ENCODE results near the gene AATK.

The AATK gene

GRCh38 chr17:81179861-81180260 is 13.8 kb upstream of the AATK start:
- no peak for DNase-seq

GRCh38 chr17:81179220-81179619 is 13.2 kb upstream of the AATK start:
- DNase-seq = no peak

GRCh38 chr17:81178136-81179091 is 12.4 kb upstream of the AATK start:
- no peak for DNase-seq

- no peak for DNase-seq
Measured at GRCh38 chr17:81176666-81177065, 10.6 kb upstream of the AATK start.

GRCh38 chr17:81173762-81174155 is 7.7 kb upstream of the AATK start:
- DNase-seq = no peak

- DNase-seq = no peak
Measured at GRCh38 chr17:81173052-81173761, 7.2 kb upstream of the AATK start.

- no peak for DNase-seq
Measured at GRCh38 chr17:81171941-81172340, 5.9 kb upstream of the AATK start.

- no peak for DNase-seq
Measured at GRCh38 chr17:81170727-81171494, 4.9 kb upstream of the AATK start.

- no peak for DNase-seq
Measured at GRCh38 chr17:81169870-81170309, 3.9 kb upstream of the AATK start.

- DNase-seq = no peak
Measured at GRCh38 chr17:81167638-81168037, 1.6 kb upstream of the AATK start.

GRCh38 chr17:81167194-81167524 is 1.1 kb upstream of the AATK start:
- no peak for DNase-seq

- peak in 1 of 2 experiments; percentile 19 for DNase-seq
Measured at GRCh38 chr17:81165246-81166032, 582 bp downstream of the AATK start, which contains the start of gene PVALEF. TSS of gene PVALEF (plus strand) at chr17:81165507. CDS start at chr17:81181227, 15,720 bp downstream.

GRCh38 chr17:81164371-81165245 is 1.4 kb downstream of the AATK start:
- DNase-seq = peak; percentile 34 to 37

GRCh38 chr17:81163703-81164370 is 2.2 kb downstream of the AATK start:
- DNase-seq = no peak

- no peak for DNase-seq
Measured at GRCh38 chr17:81163051-81163695, 2.8 kb downstream of the AATK start.

GRCh38 chr17:81162491-81162890 is 3.5 kb downstream of the AATK start:
- DNase-seq = no peak

GRCh38 chr17:81161972-81162371 is 4.0 kb downstream of the AATK start:
- DNase-seq = no peak

GRCh38 chr17:81161536-81161935 is 4.5 kb downstream of the AATK start:
- no peak for DNase-seq

GRCh38 chr17:81160747-81161453 is 5.1 kb downstream of the AATK start:
- DNase-seq = no peak

GRCh38 chr17:81160306-81160705 is 5.7 kb downstream of the AATK start:
- no peak for DNase-seq

Measured in NCI-H2081 (cell line).